ENCODE measurements around the gene SLC3A2.
A peak's percentile ranks its signal among the peaks of the same experiment; 100 is the strongest.

SLC3A2 gene

DNA sequence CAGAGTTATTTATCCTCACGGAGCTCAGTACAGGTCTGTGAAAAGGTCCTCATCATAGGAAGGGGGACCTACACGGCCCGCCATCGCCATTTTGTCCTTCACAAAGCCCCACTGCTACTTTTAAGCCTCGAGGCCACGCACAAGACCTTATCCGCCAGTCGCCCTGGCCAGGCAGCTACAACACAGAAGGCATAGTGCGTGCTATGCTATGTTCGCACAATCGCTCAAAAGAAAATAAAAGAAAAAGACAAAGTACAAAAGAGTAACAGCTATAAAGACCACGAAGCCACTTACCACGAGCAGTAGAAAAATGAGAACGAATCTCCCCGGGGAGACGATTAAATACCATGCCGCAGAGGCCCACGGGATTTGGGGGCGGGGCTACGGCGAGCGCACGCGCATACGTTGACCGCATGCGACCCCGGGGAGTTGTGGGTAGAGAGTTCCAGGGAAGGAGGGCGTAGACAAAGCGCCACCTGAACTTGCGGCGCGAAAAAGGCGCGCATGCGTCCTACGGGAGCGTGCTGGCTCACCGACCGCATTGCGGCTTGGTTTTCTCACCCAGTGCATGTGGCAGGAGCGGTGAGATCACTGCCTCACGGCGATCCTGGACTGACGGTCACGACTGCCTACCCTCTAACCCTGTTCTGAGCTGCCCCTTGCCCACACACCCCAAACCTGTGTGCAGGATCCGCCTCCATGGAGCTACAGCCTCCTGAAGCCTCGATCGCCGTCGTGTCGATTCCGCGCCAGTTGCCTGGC lies 24.9 kb upstream of the SLC3A2 start:
- peak overlapping the region; percentile 96 for H3K27ac ChIP-seq
- TF ChIP-seq, protein P1, sequence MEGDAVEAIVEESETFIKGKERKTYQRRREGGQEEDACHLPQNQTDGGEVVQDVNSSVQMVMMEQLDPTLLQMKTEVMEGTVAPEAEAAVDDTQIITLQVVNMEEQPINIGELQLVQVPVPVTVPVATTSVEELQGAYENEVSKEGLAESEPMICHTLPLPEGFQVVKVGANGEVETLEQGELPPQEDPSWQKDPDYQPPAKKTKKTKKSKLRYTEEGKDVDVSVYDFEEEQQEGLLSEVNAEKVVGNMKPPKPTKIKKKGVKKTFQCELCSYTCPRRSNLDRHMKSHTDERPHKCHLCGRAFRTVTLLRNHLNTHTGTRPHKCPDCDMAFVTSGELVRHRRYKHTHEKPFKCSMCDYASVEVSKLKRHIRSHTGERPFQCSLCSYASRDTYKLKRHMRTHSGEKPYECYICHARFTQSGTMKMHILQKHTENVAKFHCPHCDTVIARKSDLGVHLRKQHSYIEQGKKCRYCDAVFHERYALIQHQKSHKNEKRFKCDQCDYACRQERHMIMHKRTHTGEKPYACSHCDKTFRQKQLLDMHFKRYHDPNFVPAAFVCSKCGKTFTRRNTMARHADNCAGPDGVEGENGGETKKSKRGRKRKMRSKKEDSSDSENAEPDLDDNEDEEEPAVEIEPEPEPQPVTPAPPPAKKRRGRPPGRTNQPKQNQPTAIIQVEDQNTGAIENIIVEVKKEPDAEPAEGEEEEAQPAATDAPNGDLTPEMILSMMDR (conservative IDR thresholded peaks at IDR 0.05): no peak

DNA sequence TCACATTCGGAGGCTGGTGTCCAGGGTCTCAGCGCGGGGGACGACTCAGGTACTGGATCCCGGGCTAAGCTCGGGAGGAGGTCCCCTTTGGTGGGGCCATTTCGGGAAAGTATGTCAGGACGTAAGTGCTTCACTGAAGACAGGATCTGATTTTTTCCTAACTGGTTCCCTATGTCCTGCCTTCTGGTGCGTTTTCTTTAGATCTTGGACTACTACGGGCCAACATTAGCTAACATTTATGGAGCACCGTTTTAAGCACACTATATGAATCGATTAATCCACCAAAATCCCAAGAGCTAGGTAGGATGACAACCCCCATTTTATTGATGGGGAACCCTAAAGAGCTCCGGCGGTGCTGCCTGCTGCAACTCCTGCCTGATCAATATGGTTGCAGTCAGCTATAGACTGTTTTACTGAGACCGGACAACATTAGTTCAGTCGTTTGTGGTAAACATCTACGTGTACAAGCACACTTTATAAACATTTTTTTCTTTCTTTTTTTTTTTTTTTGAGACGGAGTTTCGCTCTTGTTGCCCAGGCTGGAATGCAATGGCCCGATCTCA lies 24.3 kb upstream of the SLC3A2 start:
- peak overlapping the region; percentile 96 for H3K27ac ChIP-seq
- TF ChIP-seq, protein P1 (conservative IDR thresholded peaks at IDR 0.05): no peak

DNA sequence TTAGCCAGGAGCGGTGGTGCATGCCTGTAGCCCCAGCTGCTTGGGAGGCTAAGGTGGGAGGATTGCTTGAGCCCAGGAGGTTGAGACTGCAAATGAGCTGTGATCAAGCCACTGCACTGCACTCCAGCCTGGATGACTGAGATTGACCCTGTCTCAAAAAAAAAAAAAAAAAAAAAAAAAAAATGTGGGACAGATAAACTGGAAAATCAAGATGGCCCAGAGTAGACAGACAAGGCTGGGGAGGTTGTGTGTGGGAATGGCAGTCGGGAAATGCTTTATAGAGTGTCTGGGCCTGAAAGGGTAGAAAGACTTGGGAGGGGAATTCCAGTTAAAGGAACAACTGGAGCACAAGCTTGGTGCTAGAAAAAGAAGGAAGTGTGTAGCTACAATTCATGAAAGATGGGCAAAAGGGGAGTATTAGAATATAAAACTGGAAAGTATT lies 23.1 kb upstream of the SLC3A2 start:
- TF ChIP-seq, protein P1 (conservative IDR thresholded peaks at IDR 0.05): no peak
- H3K27ac ChIP-seq: peak overlapping the region; percentile 96

DNA sequence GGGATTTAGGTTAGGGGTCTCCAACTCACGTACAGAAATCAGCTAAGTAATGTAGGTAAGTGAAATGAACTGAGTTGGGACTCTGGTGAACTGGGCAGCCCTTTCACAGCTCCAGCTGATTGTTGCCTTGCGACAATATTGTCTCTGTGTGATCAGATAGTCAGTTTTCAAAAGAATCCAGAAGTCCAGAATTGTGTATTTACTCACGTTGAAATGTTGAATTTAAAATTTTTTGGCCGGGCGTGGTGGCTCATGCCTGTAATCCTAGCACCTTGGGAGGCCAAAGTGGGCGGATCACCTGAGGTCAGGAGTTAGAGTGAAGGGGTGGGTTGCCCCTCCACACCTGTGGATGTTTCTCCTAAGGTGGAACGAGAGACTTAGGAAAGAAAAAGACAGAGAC lies 22.5 kb upstream of the SLC3A2 start:
- TF ChIP-seq, protein P1 (conservative IDR thresholded peaks at IDR 0.05): no peak

DNA sequence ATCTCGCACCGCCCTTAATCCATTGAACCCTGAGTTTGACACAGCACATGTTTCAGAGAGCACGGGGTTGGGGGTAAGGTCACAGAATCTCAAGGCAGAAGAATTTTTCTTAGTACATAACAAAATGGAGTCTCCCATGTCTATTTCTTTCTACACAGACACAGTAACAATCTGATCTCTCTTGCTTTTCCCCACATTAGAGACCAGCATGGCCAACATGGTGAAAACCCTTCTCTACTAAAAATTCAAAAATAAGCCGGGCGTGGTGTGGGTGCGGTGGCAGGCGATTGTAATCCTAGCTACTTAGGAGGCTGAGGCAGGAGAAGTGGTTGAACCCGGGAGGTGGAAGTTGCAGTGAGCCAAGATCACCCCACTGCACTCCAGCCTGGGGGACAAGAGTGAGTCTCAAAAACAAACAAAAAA lies 21.4 kb upstream of the SLC3A2 start:
- peak overlapping the region; percentile 96 for H3K27ac ChIP-seq

More for the DNA sequence above, 22.5 kb upstream of the SLC3A2 start:
- H3K27ac ChIP-seq: peak overlapping the region; percentile 96

DNA sequence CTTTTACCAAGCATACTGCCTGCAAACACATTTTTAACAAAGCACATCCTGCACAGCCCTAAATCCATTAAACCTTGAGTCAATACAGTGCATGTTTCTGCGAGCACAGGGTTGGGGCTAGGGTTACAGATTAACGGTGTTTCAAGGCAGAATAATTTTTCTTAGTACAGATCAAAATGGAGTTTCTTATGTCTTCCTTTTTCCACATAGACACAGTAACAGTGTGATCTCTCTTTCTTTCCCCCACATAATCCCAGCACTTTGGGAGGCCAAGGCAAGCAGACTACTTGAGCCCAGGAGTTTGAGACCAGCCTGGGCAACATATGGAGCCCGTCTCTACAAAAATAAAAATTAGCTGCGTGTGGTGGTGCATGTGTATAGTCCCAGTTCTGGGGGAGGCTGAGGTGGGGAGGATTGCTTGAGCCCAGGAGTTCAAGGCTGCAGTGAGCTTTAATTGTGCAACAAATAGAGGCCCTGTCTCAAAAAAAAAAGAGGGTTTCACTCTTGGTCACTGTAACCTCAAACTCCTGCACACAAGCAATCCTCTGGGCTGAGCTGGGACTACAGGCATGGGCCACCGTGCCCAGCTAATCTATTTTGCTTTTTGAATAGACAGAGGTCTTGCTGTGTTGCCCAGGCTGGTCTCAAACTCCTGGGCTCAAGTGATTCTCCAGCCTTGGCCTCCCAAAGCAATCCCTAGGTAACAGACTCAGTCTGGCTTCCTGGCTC lies 19.7 kb upstream of the SLC3A2 start:
- peak overlapping the region; percentile 96 for H3K27ac ChIP-seq
- TF ChIP-seq, protein P1 (conservative IDR thresholded peaks at IDR 0.05): no peak

DNA sequence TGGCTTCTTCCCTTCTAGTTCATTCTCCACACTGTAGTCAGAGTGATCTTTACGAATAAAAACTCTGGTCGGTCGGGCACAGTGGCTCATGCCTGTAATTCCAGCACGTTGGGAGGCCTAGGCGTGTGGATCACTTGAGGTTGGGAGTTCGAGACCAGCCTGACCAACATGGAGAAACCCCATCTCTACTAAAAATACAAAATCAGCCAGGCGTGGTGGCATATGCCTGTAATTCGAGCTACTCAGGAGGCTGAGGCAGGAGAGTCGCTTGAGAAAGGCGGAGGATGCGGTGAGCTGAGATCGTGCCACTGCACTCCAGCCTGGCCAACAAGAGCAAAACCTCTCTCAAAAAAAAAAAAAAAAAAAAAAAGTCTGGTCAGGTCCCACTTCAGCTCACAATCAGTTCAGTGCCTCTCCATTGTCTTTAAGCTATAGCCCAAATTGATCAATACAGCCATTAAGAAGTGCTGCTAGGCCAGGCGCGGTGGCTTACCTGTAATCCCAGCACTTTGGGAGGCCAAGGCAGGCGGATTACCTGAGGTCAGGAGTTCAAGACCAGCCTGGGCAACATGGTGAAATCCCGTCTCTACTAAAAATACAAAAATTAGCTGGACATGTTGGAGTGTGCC lies 19.0 kb upstream of the SLC3A2 start:
- peak overlapping the region; percentile 96 for H3K27ac ChIP-seq

DNA sequence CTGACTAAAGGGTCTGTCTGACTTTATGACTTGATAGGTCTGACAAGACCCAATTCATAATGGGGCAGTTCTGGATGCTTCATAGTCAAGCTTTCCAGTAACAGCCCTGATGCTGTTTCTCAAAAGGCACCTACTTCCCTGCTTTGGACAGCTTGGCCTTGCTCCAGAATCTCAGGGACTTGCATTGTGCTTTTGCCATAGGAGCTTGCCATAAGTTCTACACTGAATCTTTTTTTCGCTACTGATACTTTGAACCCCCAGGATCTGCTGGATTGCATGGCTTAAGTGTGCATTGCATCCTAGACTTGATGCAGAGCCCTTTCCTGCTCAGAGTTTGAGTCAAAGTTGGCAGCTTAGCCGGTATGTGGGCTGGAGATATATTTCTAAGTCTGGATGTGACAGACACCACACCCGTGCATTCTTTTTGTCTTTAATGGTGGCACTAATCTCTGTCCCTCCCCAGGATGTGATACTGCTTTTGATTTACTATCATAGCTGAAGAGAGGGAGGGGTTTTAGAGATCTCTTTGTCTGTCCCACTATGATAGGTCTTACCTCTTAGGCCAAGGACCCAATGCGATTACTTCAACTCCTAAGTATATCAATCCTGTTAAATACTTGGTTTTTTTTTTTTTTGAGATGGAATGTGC lies 16.9 kb upstream of the SLC3A2 start:
- peak overlapping the region; percentile 96 for H3K27ac ChIP-seq
- TF ChIP-seq, protein P1 (conservative IDR thresholded peaks at IDR 0.05): no peak
